NCI-H128 (cell line): Measurements from ENCODE around the gene MGME1.
"Not testable (repeated sequence)": the region's sequence is repeated elsewhere in the genome, so short reads cannot be mapped to it uniquely, and the experiment has no call there.

Source experiments
- DNase-seq: peaks from one replicate; lab custom pipeline; 2025; ENCODE audit not compliant: unreplicated experiment; lab: John Stamatoyannopoulos, UW

The MGME1 gene

DNA sequence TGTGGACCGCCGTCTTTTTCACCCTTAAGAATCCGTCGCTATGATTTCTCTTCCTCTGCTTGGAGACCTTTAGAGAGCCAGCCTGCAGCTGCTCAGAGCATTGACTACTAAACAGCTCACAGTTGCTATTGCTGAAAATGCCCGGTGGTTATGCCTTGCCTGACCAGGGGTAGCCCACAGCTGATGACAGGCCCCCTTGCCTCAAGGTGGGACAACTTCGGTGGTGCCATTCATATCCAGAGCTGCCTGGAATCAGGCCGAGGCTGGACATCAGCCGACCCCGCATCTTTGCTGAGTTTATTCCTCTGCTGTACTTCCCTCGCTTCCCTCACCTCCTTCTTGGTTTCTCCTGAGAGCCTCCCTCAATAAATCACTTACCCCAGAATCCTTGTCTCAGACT is 49.3 kb downstream of the MGME1 start:
- DNase-seq, result no peak

DNA sequence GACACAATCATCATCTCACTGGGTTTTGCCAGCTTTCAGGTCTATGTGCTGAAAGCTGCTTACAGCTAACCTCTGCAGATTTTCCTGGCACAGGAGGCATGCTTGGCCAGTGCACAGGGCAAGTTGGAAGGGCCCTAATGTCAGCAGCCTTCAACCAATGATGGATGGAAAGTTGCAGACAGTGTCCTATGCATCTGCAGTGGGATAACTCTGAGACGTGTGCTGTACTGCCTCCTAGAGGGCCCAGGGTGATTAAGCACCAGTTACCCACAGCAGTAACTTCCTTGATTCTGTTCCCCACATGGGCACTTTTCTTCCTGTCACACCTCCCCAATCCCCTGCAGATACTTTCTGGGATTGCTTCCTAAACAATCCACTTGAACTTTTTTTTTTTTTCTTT is 50.2 kb downstream of the MGME1 start:
- no peak for DNase-seq

DNA sequence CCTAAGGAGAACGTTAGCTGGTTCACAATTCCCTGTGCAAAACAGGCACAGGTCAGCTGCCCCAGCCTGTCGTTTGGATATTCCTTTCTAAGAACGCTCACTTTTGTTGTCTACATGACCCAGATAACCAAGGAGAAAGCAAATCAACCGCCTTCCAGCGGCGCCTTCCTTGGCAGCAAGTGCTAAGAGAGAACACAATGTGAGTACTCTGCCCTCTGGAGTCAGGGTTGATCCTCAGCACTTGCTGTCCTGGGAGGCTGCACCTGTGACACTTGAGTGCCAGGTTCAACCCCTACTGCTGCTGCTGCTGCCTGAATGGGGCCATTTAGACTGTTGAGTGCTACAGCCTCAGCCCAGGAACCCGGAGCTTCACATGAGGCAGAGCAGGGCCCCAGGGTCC is 52.1 kb downstream of the MGME1 start:
- DNase-seq, result no peak

DNA sequence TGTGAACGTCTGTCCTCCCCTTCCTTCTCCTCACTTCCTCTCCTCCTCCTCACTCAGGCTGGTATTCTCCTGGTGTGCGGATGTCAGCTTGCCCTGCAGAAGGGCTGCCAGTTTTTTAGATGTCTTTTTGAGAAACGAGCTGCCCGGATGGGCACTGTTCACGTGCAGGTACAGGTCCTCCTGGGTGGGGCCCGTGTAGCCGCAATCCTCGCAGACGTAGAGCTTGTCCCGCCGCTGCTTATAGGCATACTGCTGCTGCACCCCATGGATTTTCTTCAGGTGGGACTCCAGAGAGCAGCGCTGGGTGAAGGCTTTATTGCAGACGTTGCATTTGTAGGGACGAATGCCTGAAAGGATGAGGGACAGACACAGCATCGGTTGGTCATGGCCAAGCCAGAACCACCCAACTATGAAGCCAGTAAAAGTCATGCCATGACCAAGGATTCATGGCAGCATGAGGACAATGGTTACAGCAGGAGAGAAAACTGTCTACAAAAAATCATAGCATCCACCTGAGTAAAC is 55.8 kb downstream of the MGME1 start:
- DNase-seq, result no peak

DNA sequence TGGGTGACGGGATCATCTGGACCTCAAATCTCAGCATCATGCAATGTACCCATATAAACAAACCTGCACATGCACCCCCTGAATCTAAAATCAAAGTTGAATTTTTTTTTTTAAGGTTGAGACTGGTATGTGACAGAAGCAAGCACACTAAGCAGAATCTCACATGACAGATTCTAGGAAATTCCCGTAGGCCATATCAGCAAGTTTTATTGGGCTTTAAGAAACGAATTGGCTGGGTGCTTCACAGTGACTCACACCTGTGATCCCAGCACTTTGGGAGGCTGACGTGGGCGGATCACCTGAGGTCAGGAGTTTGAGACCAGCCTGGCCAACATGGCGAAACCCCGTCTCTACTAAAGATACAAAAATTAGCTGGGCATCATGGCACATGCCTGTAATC is 58.2 kb downstream of the MGME1 start:
- DNase-seq, result not testable (repeated sequence)

DNA sequence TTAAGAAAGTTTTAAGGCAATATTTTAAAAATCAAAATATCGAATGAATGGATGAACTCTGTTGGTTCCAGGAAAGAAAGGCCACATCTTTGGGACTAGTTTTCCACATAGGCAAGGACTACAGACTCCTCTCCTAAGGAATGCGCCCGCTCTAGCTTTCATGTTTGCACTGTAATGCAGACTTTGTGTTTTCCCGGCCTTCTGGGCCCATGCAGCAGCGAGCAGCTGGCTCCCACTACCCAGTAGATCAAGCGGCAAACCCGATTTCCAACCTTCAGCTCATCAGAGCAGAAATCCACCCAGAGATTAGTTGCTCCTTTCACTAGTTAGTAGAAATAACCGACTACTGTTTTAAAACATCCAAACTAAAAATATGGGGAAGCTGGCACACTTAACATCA is 61.2 kb downstream of the MGME1 start:
- no peak for DNase-seq

DNA sequence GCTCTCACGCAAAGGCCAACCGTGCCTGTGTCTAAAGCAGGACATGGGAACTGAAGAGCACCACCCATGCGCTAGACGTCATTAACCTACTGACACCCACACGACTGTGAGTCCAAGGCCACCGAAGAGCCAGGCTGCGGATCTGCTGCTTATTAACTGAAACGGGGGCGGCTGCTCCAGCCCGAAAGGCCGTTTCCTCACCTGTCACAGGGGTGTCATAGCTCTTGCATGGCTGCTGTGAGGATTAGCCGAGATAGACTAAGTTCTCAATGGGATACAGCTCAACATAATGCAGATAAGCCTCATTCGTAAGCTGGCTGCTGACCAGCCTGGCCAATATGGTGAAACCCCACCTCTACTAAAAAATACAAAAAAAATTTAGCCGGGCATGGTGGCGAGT is 62.2 kb downstream of the MGME1 start:
- no peak for DNase-seq

DNA sequence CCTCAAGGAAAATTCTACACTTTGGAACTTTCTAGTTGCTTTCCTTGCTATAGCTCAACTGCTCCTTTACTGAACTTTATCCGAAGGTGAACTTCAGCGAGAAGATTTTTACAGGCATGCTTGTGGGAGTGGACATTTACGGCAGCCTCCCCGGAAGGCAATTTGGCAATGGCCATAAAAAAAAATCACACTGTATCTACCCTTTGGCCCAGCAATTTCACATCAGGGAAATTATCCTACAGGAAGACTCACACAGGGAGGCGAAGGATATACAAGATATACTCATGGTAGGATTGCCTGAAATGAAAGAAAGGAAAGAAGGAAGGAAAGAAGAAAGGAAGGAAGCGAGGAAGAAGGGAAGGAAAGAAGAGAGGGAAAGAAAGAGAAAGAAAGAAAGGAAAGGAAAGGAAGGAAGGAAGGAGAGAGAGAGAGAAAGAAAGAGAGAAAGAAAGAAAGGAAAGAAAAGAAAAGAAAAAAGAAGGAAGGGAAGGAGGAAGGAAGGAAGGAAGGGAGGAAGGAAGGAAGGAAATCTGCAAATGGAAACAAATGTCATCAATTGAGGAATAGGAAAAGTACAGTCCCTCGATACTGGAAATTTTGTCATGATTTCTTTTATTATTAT is 63.2 kb downstream of the MGME1 start:
- no peak for DNase-seq

DNA sequence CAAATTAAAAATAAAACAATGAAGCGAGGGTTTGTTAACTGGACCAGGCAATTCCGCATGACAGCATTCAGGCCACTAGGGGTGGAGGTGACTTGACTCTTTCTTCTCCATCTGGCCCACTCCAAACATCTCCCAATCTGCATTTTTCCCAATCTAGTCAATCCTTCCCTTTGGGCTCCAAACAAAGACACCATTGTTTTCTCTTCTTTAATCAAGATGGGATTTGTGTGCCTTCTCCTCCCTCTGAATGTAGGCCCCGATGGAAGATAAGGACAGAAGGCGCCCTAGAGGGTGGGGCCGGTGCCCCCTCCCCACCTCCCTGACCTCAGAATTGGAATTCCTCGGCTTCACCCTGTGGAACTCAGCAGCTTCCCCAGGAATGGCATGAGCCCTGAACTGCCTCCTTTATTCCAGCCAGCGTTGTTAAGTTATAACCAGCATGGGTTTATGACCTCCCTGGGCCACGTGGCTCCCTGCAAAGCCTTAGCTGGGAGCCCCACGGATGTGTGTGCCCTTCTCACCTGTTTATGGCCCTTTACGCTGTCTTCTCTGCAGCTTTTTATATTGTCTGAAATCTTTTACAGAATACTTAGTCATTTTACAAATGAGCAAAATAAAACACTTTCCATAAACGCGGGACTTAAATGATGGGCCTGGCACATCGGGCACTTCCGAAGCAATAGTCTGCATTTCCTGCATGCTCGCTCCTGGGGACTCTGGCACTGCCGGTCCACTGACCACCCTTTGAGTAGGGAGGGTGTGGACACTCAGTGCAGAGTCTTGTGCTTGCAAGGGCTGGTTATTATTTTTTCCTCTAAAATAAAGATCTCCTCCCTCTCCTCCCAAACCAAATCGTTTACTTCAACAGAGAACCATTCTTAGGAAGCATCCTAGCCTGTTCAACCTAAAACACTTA is 64.4 kb downstream of the MGME1 start:
- DNase-seq, result no peak

DNA sequence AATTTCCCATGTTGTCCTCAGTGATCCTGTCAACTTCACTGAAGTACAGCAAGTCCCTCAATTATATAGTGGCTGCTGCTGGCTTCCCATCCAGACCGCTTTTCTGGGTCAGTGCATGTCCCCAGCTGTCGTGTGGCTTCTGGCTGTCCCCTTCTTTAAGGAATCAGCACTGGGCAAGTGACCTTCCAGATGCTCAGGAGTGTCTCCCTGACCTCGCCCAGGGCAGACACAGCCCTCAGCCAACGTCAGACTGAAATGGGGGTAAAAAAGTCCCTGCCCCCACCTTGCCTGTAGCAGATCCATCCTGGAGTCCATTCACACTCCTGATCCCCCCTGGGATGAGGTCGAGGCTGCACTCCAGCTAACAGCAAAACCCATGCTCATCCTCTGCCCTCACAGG is 65.2 kb downstream of the MGME1 start:
- DNase-seq, result no peak

DNA sequence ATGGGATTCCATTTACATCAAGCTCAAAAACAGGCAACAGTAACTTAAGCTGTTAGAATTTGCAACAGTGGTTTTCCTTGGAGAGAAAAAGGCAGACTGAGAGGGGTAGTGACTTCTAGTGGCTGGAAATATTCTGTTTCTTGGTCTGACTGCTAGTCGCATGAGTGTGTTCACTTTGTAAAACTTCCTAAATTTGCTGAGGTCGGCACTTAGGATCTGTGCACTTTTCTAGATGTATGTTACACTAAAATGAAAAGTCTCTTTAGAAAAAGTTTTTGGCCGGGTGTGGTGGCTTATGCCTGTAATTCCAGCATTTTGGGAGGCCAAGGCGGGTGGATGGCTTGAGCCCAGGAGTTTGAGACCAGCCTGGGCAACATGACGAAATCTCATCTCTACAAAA is 70.2 kb downstream of the MGME1 start:
- no peak for DNase-seq
